Loucy (cell line): ENCODE measurements around the gene DDX19B.
"Not testable (repeated sequence)": the region's sequence is repeated elsewhere in the genome, so short reads cannot be mapped to it uniquely, and the experiment has no call there.

Experiments
- H2AFZ ChIP-seq: fragments of 200-600 bp; sonication (generic); 2 replicates; pipeline ENCODE4 v1.6.0; 2016; ENCODE audit warnings: antibody characterized with exemption, mild to moderate bottlenecking, low read length, moderate library complexity
- H3F3A ChIP-seq: fragments of 200-600 bp; 2 replicates; pipeline ENCODE4 v1.6.0; 2016; ENCODE audit warnings: antibody characterized with exemption, low read depth, mild to moderate bottlenecking
- H3K27me3 ChIP-seq: fragments of 200-600 bp; sonication (generic); 2 replicates; pipeline ENCODE4 v1.6.1; 2014; ENCODE audit warnings: low read length, mild to moderate bottlenecking; ENCODE audit not compliant: insufficient read depth, poor library complexity, severe bottlenecking
- H3K36me3 ChIP-seq: fragments of 200-600 bp; sonication (generic); 2 replicates; pipeline ENCODE4 v1.6.1; 2016; ENCODE audit warnings: low read length; ENCODE audit not compliant: insufficient read depth
- H3K4me1 ChIP-seq: fragments of 200-600 bp; sonication (generic); 2 replicates; pipeline ENCODE4 v1.5.1; 2014; ENCODE audit warnings: low read length, mild to moderate bottlenecking; ENCODE audit not compliant: insufficient read depth, poor library complexity, severe bottlenecking
- H3K4me2 ChIP-seq: fragments of 200-600 bp; sonication (generic); 2 replicates; pipeline ENCODE4 v1.6.0; 2014; ENCODE audit warnings: antibody characterized with exemption, low read length, low read depth, mild to moderate bottlenecking; ENCODE audit not compliant: poor library complexity, severe bottlenecking
- H3K4me3 ChIP-seq: fragments of 200-600 bp; sonication (generic); 2 replicates; pipeline ENCODE4 v1.5.1; 2014; ENCODE audit warnings: low read length, mild to moderate bottlenecking, mixed read lengths; ENCODE audit not compliant: poor library complexity, severe bottlenecking
- H3K79me2 ChIP-seq: fragments of 200-600 bp; sonication (generic); 2 replicates; pipeline ENCODE4 v1.6.1; 2014; ENCODE audit warnings: low read length; ENCODE audit not compliant: insufficient read depth
- H3K9ac ChIP-seq: fragments of 200-600 bp; sonication (generic); 2 replicates; pipeline ENCODE4 v1.6.0; 2014; ENCODE audit warnings: mild to moderate bottlenecking, low read depth, low read length, moderate library complexity; ENCODE audit not compliant: poor library complexity, severe bottlenecking
- H3K9me2 ChIP-seq: fragments of 200-600 bp; sonication (generic); replicated peaks from 2 replicates; pipeline ENCODE4 v1.6.1; 2016; ENCODE audit warnings: low read depth, low read length, mixed read lengths
- H3K9me3 ChIP-seq: fragments of 200-600 bp; sonication (generic); 2 replicates; pipeline ENCODE4 v1.6.1; 2014; ENCODE audit warnings: mild to moderate bottlenecking, antibody characterized with exemption, low read length, low read depth; ENCODE audit not compliant: insufficient read depth
- H4K20me1 ChIP-seq: fragments of 200-600 bp; sonication (generic); 2 replicates; pipeline ENCODE4 v1.6.0; 2014; ENCODE audit warnings: antibody characterized with exemption, low read length, mild to moderate bottlenecking; ENCODE audit not compliant: insufficient read depth, poor library complexity, severe bottlenecking
- CTCF ChIP-seq: fragments of 200-600 bp; sonication (generic); conservative IDR thresholded peaks from 2 replicates; pipeline ENCODE4 v1.5.1; 2014; ENCODE audit warnings: mild to moderate bottlenecking, antibody characterized with exemption, low read length
- EZH2phosphoT487 ChIP-seq: fragments of 200-600 bp; IDR thresholded peaks from 2 replicates; pipeline ENCODE4 v1.6.1; 2018; ENCODE audit warnings: antibody characterized with exemption, mild to moderate bottlenecking, moderate library complexity, borderline replicate concordance

Gene DDX19B

GRCh38 chr16:70302745-70303144, 3.8 kb downstream of the DDX19B start:
- H3K9me3 ChIP-seq: 0 out of 2 replicates have a peak, but pooled peaks cover 6% of the 10 kb centered on the region
- H4K20me1 ChIP-seq: no peaks in the 10 kb centered on the region
- peak overlapping the region; percentile 56 for H3K4me2 ChIP-seq
- H3K36me3 ChIP-seq: no peaks in the 10 kb centered on the region
- peak overlapping the region; percentile 41 for H3K4me3 ChIP-seq
- no peaks in the 10 kb centered on the region for H3K27me3 ChIP-seq
- H3K9me2 ChIP-seq: no peaks in the 10 kb centered on the region
- no peak overlapping the region for H3K9ac ChIP-seq
- no peaks in the 10 kb centered on the region for H3F3A ChIP-seq
- no peak overlapping the region for H2AFZ ChIP-seq
- H3K79me2 ChIP-seq: peaks cover 79% of the 10 kb centered on the region
- no peak for TF ChIP-seq CTCF
- no peak for TF ChIP-seq EZH2phosphoT487
- H3K4me1 ChIP-seq: peaks cover 27% of the 10 kb centered on the region

- Histone ChIP-seq H4K20me1 (no peaks in the 10 kb centered on the region), H3K9me3 (0 out of 2 replicates have a peak, but pooled peaks cover 6% of the 10 kb centered on the region), H3K36me3 (no peaks in the 10 kb centered on the region), H3K4me2 (peak overlapping the region; percentile 20), H3K9me2 (no peaks in the 10 kb centered on the region), H3K4me1 (peaks cover 17% of the 10 kb centered on the region), H3K27me3 (no peaks in the 10 kb centered on the region), H2AFZ (no peak overlapping the region), H3K9ac (no peak overlapping the region), H3K4me3 (peak overlapping the region; percentile 4), H3K79me2 (peaks cover 75% of the 10 kb centered on the region), H3F3A (no peaks in the 10 kb centered on the region)
- TF ChIP-seq CTCF (no peak), EZH2phosphoT487 (no peak)
Observed at GRCh38 chr16:70304892-70305448, 6.0 kb downstream of the DDX19B start.

GRCh38 chr16:70306880-70307279, 7.9 kb downstream of the DDX19B start:
- peaks cover 57% of the 10 kb centered on the region for H3K79me2 ChIP-seq
- peak overlapping the region; percentile 32 for H3K4me2 ChIP-seq
- H3K9me3 ChIP-seq: no peaks in the 10 kb centered on the region
- peaks cover 13% of the 10 kb centered on the region for H3K4me1 ChIP-seq
- H3K9ac ChIP-seq: no peak overlapping the region
- no peaks in the 10 kb centered on the region for H3K36me3 ChIP-seq
- no peaks in the 10 kb centered on the region for H3F3A ChIP-seq
- no peak for TF ChIP-seq CTCF
- no peak for TF ChIP-seq EZH2phosphoT487
- H2AFZ ChIP-seq: no peak overlapping the region
- no peaks in the 10 kb centered on the region for H3K9me2 ChIP-seq
- H3K4me3 ChIP-seq: no peak overlapping the region
- H3K27me3 ChIP-seq: no peaks in the 10 kb centered on the region
- no peaks in the 10 kb centered on the region for H4K20me1 ChIP-seq

- H3K27me3 ChIP-seq: not testable (repeated sequence)
Observed at GRCh38 chr16:70307726-70308125, 8.7 kb downstream of the DDX19B start.

More at GRCh38 chr16:70307726-70308125, 8.7 kb downstream of the DDX19B start:
- H3K9ac ChIP-seq, H3K4me3 ChIP-seq, H3K9me3 ChIP-seq, H4K20me1 ChIP-seq, H3K4me2 ChIP-seq, H3K4me1 ChIP-seq, H3K9me2 ChIP-seq, H3F3A ChIP-seq, H2AFZ ChIP-seq, H3K36me3 ChIP-seq: not testable (repeated sequence)
- peaks cover 49% of the 10 kb centered on the region for H3K79me2 ChIP-seq
